Mucosa of descending colon (tissue), 3 donors: ENCODE results near the gene IYD. TPM values are rescaled to one million over a fixed set of nuclear protein-coding genes. Genes with fewer than 3 reads are reported as not detected.

Experiments
- ATAC-seq: fragments of 200-7000 bp; cut with Tn5 transposase; one replicate; pipeline ENCODE4 v1.9.1; 2020; ENCODE audit warnings: mild to moderate bottlenecking, moderate library complexity
- DNase-seq, 3 donors: peaks; one replicate each; pipeline ENCODE4 v3.0.0-alpha.2; 2020
- H3K36me3 ChIP-seq: fragments of 200-600 bp; one replicate; pipeline ENCODE4 v1.8.0; 2021; ENCODE audit warnings: low read depth, mild to moderate bottlenecking
- H3K4me1 ChIP-seq: fragments of 200-600 bp; one replicate; pipeline ENCODE4 v1.8.0; 2021; ENCODE audit warnings: low read depth, mild to moderate bottlenecking
- H3K4me3 ChIP-seq: fragments of 200-600 bp; one replicate; pipeline ENCODE4 v1.8.0; 2021; ENCODE audit warnings: mild to moderate bottlenecking
- H3K9me3 ChIP-seq: fragments of 200-600 bp; one replicate; pipeline ENCODE4 v1.8.0; 2021; ENCODE audit warnings: mild to moderate bottlenecking
- intact Hi-C, 2 donors: fragments of 100-400 bp; cut with DNase I in 1 of 2; cut with micrococcal nuclease in 1 of 2; formaldehyde crosslinking; loops; one replicate each; pipeline versions ENCODE4 v1.11.0 to v1.11.1; 2022; cut with DNase I, micrococcal nuclease
- total RNA-seq, 3 donors: library from RNA; stranded (reverse); fragmentation: NEBNext Ultra II Directional in 2 of 3; extraction: Animal tissue kit (Norgen Biotek cat#: 25700) in 2 of 3; gene quantifications; one replicate each; pipeline versions ENCODE4 v1.2.1 to v1.2.4, GENCODE V29; 2021 to 2023
- TF ChIP-seq, protein P1 (sequence below): fragments of 200-600 bp; IDR thresholded peaks from one replicate; pipeline ENCODE4 v1.8.0; 2022; ENCODE audit warnings: antibody characterized with exemption, mild to moderate bottlenecking
- donor health status: DM: no; HTN: no; CAD: no; lungs with moderate emphysema.
- donor health status: DM: no; HTN: no; CAD: no.
- donor health status: DM: no; HTN: yes; CAD: no.

IYD gene
- total RNA-seq, 3 donors from 2014 or later, result 7.5 to 25.3 (median 15.3) TPM

DNA sequence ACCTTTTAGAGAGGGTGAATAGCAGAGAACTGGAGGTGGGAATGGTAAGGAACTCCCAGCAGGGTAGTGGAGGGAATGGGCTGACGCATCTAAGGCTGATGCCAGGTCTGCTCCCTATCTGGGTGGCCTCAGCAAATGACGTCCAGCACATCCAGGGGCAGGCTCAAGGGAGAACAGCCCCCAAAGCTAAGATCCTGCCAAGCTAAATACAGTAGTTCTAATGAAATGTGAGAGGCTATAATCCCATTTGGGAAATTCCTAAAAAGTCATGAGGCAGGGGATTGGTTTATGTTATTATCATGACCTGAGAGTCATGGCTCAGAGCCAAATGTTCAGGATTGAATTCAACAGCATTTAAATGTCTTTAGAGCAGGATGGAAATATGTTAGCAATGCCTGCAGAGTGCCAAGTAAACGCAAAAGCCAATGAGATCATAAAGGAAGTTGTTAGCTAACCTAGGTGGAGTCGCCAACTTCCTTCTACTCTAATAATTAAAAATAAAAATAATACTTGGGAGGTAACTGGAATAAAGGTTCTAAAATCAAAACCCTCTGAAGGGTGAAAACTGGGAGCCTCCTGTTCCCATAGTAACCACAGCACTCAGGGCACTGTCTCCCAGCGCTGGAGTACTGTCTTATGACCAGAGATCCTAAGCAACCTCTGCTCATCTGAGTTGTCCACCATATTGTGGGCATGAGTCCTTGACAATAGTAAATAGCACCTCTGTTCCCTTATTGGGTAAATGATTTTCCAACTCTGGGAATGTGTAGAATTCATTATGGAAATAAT, 34.8 kb downstream of the IYD start:
- H3K4me1 ChIP-seq, result no peaks in the 10 kb centered on the region
- ATAC-seq, result peak; percentile 46
- no peaks in the 10 kb centered on the region for H3K36me3 ChIP-seq
- H3K9me3 ChIP-seq, result no peaks in the 10 kb centered on the region
- H3K4me3 ChIP-seq, result no peak overlapping the region
- peak in 1 of 3 donors; percentile 16 for DNase-seq
- intact Hi-C loops, result no loop called here
- TF ChIP-seq, protein P1, sequence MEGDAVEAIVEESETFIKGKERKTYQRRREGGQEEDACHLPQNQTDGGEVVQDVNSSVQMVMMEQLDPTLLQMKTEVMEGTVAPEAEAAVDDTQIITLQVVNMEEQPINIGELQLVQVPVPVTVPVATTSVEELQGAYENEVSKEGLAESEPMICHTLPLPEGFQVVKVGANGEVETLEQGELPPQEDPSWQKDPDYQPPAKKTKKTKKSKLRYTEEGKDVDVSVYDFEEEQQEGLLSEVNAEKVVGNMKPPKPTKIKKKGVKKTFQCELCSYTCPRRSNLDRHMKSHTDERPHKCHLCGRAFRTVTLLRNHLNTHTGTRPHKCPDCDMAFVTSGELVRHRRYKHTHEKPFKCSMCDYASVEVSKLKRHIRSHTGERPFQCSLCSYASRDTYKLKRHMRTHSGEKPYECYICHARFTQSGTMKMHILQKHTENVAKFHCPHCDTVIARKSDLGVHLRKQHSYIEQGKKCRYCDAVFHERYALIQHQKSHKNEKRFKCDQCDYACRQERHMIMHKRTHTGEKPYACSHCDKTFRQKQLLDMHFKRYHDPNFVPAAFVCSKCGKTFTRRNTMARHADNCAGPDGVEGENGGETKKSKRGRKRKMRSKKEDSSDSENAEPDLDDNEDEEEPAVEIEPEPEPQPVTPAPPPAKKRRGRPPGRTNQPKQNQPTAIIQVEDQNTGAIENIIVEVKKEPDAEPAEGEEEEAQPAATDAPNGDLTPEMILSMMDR, result no peak

DNA sequence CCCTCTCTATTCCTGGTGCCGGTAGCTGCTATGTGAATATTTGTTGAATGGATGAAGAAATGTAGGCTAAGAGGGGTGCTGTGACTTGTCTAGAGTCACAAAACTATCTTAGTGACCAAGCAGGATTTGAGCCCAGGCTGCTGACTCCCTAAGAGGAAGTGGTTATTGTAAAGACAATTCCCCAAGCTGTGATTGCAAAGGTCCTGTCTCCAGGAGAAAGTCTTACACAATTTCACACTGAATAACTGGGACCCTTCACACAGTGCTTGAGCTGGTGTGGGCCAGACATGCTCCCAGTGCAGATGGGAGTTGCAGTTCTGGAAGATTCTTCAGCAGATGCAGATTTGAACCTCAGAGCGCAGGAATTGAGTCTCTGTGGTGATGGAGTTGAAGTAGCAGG, 38.1 kb downstream of the IYD start:
- peaks cover 3% of the 10 kb centered on the region for H3K4me1 ChIP-seq
- intact Hi-C loops, result no loop called here
- H3K4me3 ChIP-seq, result no peak overlapping the region
- TF ChIP-seq, protein P1, result no peak
- DNase-seq, result no peak
- H3K9me3 ChIP-seq, result no peaks in the 10 kb centered on the region
- H3K36me3 ChIP-seq, result no peaks in the 10 kb centered on the region
- no peak for ATAC-seq

DNA sequence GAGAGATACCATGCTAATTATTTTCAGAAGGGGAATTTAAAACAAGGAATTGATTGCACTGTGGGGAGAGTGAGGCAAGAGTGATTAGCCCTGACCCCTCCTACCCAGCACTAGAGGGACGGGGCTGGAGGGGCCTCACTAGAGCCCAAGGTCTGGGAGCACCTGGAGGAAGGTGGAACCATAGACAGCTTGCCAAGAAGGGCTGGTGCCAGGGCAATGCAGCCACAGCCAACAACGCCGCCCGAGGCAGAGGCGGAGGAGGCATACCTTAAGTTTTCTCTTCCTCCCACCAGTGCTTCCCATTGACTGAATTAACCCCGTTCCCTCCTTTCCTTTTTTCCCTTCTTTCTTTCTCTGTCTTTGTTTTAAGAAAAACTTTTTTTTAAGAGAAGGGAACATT, 40.0 kb downstream of the IYD start:
- DNase-seq, result peak in 2 of 3 donors; percentile 15 to 39
- peak; percentile 62 for ATAC-seq
- Histone ChIP-seq H3K4me3 (no peak overlapping the region), H3K4me1 (peaks cover 3% of the 10 kb centered on the region), H3K36me3 (no peaks in the 10 kb centered on the region), H3K9me3 (no peaks in the 10 kb centered on the region)
- TF ChIP-seq, protein P1, result no peak
- intact Hi-C loops, result no loop called here

DNA sequence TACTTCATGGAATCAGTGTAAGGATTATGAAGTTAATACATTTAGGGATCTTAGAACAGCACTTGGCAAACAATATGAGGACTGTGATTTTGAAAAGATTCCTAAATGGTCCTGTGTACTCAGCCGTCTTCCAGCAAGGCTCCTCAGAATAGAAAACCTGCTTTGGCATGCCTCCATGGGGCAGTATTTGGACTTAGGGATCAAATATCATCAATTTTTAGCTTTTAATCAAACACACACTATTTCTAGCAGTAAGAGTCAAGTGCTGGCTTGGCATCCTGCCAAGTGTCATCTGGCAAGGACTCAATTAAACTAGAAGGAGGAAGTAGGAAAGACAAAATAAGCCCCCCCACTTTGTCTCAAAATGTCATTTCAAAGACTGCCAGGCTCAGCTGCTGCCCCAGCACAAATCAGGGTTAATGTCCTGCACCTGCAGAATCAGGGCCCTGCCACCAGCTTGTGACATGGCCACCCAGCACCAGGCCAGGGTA, 40.8 kb downstream of the IYD start:
- DNase-seq, result peak in 2 of 3 donors; percentile 47 to 74
- Histone ChIP-seq H3K9me3 (no peaks in the 10 kb centered on the region), H3K4me3 (no peak overlapping the region), H3K36me3 (no peaks in the 10 kb centered on the region), H3K4me1 (peaks cover 3% of the 10 kb centered on the region)
- intact Hi-C loops, result no loop called here
- TF ChIP-seq, protein P1, result no peak
- peak; percentile 27 for ATAC-seq

DNA sequence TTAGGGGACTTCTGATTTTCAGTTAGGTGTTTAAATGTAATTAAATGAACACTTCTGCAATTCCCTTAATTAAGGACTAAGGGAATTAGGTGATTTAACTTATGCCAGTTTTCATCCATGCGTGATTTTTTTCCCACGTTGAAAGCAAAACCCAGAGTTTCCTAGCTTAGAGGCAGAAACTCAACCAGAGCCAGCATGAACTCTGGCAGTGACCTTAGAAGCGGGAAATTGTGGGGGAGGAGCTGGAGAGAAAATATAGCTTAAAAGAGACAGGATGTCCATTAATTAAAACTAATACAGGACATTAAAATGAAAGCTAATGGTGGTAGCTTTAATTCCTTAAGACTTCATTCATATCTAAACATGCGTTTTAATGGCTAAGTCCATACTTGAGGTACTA, 41.6 kb downstream of the IYD start:
- H3K4me1 ChIP-seq, result peaks cover 3% of the 10 kb centered on the region
- H3K4me3 ChIP-seq, result no peak overlapping the region
- ATAC-seq (no peak), DNase-seq (no peak)
- no peaks in the 10 kb centered on the region for H3K9me3 ChIP-seq
- TF ChIP-seq, protein P1, result no peak
- intact Hi-C loops, result no loop called here
- no peaks in the 10 kb centered on the region for H3K36me3 ChIP-seq
